T-helper 9 cell (primary cell): ENCODE data around the gene POLN.
"Not testable (repeated sequence)": the region's sequence is repeated elsewhere in the genome, so short reads cannot be mapped to it uniquely, and the experiment has no call there.

Experiments used
- DNase-seq: peaks from one replicate; pipeline ENCODE4 v3.0.0-alpha.2; 2020

POLN gene

DNA sequence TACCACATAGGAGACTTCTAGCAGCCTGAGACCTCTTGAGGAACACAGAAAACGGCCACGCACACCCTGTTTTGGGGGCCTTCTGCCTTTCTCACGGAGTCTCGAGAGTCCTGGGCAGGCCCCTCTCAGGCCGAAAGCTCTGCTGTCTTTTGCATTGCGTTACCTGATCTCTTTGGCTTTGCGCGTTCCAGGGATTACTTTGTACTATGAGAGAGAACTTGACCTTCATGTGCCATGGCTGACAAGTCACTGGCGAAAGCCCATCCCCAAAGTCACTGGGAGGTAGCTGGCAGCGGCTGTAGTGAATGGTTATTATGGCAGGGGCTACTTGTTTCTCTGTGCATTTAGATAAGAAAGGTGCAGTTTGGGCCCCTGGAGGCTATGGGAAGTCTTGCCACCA, 190.8 kb downstream of the POLN start:
- DNase-seq: no peak

DNA sequence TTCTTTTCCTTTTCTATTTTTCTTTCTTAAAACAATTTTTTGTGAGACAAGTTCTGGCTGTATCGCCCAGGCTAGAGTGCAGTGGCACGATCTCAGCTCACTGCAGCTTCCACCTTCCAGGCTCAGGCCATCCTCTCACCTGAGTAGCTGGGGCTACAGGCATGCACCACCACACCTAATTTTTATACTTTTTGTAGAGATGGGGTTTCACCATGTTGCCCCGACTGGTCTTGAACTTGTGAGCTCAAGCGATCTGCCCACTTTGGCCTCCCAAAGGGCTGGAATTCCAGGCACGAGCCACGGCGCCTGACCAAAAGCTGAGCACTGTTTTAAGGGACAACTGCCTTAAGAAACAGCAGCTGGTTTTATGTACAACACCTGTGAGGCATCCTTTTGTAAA, 192.1 kb downstream of the POLN start:
- no peak for DNase-seq

DNA sequence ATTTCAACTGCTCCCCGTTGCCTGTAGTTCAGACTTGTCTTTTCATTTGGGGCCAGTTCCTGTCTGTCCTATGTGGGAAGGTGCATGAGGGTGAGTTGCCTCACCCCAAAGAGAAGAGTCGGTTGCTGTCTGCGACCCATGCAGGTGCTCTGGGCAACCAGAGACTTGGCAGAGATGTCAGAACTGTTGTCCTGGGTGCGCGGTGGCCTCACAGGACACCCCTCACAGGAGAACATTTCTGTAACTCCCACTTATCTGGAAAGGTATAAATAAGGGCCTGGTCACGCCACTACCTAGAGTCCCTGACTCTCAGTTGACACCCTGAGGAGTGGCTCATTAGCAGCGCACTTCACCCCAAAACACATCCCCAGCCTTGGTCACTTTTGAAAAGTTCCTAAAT, 192.5 kb downstream of the POLN start:
- DNase-seq: no peak

DNA sequence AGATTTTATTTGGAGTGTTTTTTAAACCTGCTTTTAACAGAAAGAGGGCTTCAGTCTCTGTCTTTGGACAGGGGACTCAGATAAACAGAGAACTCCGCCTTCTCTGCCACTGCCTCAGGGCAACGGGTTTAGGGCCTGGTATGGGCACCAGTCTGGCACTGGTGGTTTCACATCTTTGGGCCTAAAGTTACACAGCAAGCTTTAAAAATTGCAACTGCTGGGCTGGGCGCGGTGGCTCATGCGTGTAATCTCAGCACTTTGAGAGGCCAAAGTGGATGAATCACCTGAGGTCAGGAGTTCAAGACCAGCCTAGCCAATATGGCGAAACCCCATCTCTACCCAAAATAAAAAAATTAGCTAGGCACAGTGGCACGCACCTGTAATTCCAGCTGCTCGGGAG, 193.1 kb downstream of the POLN start:
- no peak for DNase-seq

DNA sequence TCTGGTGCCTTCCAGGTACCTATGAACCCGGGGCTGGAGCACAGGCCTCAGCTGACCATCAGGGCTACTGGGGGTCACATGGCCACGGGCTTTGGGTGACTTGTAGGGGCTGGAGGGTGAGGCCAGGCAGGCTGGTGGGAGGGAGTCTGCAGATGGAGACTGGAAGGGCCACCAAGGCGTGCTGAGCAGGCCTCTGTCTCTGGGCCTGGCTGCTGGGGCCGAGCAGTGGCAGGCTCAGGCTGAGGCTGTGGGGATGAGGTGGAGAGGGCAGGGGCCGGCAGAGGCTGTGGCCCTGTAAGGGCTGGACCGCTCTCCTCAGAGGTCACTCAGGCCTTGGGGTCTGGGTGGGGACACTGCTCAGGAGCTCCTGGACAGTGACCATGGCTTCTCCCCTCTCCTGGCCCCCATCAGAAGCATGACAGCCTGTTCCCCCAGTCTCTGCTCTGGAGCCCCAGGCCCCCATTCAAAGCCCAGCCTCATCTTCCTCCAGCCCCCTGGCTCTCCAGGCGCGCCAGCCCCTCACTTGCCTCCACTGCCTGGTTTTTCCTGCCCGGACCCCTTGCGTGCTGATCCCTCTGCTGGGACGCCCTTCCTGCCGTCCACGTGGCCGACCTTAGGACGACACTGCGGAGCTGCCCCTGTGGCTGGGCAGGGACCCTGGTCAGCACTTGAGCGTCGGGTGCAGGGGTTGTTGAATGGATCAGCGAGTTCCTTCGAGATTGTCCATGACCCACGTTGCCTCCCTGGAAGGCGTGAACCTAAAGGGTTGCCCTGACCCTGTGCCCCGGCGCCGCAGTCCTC, 193.9 kb downstream of the POLN start:
- DNase-seq: no peak

DNA sequence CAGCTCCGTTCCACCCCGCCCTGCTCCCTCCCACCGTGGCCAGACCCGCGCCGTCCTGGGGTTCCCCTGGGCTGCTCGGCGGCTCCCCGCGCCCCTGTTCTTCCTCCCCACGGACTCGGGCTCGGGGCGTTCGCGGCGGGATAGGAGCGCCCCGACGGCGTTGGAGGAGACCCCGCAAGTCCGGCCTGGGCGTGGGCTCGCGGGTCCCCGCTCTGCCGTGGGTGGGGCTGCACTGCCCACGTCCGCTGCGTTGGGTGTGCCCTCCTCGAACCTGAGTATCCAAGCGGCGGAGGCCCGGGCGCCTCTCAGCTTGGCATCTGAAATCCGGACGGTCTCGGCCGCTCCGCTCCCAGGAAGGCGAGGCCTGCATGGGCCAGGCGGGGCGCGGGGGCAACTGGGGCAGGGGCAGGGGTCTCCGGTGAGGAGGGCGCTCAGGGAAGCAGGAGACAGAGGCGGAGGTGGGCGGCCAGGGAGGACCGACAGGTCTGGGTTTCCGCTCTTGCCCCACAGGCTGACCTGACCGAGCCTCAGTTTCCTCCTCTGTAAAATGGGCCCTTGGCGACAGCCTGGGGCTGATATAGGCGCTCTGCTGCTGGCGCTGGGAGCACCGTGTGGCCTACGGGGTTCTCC, 194.8 kb downstream of the POLN start:
- no peak for DNase-seq

DNA sequence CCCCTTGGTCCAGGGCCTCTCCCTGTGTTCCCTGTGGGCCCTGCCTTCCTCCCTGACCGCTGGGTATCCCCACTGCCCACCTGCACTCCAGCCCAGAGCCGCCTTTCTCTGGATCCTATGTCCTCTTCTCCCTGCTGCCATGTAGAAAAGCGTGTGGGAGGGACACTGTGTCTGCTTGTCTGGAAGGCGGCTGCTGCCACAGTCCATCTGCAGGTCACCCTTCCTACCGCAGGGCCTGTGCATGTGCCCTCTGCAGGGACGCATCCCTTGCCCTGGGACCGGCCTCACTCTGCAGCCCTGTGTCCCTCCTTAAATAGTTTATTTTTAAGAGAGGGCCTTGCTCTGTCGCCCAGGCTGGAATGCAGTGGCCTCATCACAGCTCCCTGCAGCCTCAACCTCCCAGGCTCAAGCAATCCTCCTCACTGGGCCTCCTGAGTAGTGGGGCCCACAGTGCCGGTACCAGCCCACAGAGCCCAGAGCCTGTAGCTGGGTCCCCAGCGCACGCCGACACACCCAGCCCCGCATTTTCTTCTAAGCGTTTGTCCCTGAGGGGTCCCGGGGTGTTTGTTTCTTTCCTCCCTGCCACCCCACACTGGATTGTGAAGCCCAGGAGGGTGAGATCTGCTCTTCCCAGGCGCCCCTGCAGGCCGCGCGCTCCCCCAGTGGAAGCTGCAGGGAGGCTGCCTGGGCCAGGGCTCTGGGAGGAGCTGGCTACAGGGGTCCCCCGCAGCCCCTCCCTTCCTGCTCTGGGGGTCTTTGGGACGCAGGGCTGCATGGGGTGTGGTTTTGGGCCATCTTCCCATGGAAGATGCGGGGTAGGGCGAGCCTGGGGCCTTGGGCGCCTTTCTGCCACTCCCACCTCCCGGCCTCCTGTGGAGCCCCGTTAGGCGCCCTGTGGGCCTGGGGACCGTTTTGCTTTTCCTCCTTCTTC, 195.6 kb downstream of the POLN start:
- DNase-seq: no peak

DNA sequence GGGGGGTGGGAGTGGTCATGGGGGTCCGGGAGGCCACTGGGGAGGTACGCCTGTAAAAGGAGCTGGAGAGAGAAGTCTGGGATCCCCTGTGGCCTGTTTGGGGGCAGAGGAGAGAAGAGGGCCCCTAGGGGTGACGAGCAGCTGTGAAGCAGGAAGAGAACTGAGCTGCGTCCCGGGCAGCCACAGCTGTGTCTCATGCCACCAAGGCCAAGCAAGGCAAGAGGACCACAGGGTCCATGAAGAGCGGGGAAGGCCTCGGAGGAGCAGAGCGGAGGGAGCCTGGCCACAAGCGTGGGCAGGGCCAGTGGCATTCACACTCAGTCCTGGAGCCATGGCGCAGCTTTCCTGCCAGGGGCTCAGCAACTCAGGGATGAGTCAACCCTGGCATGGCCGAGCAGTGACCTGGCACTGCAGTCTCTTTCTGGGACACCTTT, 196.4 kb downstream of the POLN start:
- no peak for DNase-seq

DNA sequence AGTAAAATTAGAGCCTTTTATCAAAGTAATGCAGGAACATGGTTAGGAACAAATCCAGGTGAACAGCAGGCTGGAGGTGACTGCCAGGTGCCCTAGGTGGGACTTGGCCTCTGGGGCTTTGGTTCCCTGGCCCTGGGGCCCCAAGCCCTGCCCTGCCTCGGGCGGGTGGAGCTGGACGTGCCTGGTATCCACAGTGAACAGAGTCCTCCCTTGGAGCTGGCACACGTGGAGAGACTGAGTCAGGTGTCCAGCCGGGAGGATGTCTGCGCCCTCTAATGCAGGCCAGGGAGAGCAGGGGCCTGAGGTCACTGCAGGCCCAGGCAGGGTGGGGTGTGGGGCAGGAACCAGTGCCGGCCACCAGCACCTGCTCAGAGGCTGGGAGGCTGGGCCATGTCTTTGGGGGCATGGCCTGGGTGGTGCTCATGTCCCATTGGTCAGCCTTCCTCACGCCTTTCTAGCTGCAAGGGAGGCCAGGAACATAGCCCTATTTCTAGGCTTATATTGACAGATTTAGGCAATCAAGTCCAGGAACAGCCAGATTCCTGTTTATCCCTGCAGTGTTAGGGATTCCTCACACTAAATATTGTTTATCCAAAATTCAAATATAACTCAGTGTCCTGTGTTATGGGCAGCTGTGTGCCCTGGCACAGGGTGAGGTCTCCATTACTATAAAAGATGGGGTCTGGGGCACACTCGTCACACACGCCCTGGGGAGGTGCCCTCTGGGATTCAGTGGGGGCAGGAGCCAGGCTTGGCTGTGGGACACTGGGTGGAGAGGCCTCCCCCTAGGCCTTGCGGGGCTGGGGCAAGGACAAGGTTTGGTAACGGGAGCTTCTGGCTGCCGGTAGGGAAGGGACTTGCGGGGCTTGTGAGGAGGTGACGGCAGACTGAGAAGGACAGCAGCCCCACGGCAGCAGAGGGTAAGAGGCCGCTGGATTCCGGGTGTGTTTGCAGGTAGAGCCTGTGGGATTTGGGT, 197.1 kb downstream of the POLN start:
- no peak for DNase-seq

DNA sequence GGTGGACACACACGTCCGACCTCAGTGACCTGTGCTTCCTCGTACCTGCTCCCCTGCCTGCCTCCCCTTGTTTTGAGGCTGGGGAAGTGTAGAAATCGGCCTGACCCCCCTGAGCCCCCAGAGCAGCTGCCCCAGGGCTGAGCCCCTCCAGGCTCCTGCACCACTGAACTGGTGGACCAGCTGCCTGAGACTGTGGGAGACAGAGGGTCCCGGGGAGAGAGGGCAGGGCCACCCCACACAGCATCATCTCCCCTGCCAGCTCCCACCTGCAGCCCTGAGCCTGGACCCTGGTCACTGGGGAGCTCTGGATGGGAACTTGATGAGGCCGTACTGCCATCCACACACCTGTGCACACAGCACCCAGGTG, 197.8 kb downstream of the POLN start:
- DNase-seq: no peak

DNA sequence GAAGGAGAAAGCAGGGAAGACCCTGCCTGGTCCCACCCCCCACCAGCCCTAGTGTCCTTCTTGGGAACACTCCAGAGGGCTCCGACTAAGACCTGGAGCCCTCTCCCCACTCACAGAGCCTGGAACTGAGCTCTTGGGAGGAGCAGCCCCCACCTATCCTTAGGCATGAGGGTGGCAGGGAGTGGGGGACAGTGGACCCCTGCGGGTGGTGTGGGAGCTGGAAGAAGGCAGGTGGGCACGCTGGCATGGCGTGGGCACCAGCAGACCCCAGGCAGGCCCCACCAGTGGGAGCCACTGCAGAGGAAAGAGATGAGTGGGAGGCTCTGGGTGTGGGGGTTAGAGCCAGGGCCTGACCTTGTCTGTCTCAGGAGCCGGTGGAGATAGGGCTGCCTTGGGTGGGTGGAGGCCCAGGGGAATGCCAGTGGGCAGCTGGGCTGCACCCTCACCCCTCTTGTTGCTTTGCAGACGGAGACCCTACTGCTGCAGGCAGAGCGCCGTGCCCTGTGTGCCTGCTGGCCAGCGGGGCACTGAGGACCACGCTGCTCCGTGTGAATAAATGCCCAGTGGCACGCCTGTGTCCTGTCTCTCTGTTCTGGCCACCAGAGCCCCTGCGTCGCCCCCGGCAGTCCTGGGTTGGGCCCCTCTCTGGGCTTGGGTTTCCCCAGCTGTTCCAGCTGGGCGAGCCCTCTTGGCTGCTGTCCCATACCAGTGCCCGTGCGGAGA, 198.4 kb downstream of the POLN start:
- no peak for DNase-seq

DNA sequence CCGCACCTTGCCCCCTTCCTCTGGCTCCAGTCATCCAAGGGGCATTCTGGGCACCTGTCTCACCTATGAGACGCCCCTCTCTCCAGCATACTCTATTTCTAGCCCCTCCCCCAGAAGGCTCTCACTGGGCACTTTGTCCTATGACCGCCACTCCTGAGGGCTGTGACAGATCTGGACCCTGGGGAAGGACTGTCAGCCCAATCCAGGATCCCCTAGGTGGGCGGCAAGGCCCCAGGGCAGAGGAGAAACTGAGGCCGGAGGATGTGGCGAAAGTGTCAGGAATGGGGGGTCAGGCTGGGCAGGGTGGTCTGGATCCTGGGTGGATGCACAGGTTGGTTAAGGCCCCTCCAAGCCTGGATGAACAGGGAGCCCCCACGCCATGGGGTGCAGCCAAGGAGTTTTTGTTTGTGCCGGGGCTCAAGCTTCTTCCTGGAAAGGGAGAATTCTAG, 198.9 kb downstream of the POLN start:
- DNase-seq: no peak

DNA sequence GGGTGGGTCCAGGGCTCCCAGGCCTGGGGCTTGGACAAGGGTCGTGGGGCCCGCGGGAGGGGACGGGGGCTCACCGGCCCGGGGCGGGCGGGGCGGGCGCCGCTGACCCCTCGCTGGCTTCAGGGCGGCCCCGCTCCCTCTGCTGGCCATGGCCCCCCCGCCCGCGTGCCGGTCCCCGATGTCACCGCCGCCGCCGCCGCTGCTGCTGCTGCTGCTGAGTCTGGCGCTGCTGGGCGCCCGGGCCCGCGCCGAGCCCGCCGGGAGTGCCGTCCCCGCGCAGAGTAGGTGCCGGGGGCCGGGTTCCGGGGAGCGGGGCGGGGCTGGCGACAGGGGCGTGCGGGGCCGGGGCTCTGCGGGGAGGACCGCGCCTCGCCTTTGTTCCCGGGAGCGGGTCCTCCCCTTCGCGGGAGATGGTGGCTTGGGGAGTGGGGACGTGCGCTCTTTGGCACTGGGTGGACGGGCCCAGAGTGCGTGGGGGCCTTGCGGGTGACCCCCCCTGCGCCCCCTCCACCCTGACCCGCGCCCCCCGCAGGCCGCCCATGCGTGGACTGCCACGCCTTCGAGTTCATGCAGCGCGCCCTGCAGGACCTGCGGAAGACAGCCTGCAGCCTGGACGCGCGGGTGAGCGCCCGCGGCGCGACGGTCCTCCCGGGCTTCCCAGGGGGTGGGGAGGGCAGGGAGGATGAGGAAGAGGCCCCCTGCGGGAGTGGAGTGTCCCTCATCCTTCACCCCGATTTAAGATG, 199.5 kb downstream of the POLN start:
- DNase-seq: peak; percentile 34

DNA sequence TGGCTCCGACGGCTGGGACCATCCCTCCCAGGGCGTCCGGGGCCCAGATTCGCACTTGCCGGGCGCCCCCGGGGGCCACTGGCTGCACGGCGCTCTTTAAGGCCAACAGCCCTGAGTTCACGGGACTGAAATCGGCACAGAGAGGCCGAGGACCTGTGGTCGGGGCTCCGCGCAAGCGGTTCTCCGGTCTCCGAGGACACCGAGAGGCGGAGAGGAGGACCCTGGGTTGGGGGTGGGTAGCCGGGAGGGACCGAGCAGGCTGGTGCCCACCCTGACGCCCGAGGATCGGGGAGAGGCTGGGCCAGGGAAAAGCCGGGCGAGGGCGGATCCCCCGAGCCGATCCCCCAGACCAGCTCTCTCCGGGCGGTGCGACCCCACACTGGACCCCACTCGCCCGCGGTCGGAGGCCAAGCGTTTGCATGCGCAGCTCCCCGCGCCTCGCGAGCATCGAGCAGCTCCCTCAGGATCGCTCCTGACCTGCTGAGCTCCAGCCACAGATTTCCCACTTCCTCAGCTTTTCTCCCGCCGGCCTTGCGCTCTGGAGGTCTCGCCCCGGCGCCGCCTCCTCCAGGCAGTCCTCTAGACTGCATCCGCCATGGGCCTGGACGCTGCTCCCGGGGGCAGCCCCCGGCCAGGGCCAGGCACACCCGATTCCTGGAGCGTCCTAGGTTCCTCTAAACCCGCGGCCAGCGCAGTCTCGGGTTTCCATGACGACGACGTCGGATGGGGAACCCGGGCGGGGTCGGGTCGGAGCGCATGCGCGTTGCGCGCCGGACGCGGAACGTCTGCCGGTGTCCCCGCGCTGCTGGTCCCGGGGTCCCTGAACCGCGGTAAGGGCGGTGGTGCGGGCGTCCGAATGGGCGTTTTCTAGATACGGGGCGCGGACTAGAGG, 200.4 kb downstream of the POLN start:
- peak; percentile 69 for DNase-seq

DNA sequence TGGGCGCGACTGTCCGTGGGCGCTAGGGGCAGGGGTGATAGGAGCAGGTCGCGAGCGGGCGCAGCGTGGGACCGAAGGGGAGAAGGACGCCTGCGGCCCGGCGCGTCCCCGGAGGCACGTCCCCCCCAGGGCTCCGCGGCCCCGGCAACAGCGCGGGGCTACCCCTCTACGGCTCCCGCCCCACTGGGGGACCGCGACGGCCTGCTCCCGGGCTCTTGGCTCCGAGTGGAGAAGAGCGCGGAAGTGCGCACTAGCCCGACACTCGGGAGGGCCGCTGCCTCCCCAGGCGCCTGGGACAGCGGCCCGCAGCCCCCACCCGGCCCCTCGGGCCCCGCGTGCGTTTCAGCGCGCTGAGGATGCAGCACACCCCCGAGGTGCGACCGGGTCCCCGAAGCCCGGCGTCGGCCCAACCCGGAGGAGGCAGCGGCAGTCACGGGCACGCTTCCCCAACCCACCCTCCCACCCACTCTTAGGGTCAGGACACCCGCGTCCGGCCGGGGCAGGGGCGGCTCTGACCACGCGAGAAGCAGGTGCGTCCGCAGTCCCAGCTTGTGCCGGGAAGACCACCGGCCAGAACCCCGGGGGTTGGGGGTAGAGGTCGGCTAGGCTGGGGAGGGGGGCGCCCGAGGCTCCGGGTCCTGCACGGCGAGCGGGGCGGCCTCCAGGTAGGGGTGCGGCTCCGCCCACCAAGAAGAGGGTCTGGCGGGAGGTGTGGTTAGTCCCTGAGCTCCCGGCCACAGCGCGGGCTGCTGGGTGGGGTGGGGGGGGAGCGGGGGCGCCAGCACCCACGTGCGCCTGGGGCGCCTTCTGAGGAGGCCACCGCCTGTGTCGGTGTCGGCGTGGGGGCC, 201.3 kb downstream of the POLN start:
- DNase-seq: no peak

DNA sequence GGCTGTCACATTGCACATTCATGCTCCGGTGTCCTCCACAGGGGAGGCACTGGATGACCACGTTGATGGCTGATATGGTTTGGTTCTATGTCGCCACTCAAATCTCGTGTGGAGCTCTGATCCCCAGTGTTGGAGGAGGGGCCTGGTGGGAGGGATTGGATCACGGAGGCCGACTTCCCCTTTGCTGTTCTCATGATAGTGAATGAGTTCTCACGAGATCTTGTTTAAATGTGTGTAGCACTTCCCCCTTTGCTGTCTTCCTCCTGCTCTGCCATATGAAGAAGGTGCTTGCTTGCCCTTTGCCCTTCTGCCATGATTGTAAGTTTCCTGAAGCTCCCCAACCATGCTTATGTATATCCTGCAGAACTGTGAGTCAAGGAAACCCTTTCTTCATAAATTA, 205.1 kb downstream of the POLN start:
- no peak for DNase-seq

DNA sequence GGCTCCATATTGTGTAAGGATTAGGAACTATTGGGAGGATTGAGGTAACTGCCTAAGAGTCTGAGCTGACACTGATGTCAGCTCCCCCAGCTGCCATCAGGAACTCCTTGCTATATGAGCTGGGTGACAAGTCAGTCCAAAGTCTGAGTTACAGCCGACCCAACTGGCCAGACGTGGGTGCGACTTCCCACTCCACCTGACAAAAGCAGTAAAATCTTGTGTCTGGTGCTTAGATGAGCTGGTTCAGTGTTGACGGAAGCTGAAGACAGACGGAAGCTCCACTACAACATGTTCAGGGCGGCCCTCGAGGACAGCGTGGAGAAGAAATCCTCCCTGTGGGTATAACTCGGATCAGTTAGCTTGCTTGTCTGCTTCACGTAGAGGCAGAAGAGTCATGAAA, 205.6 kb downstream of the POLN start:
- DNase-seq: no peak

DNA sequence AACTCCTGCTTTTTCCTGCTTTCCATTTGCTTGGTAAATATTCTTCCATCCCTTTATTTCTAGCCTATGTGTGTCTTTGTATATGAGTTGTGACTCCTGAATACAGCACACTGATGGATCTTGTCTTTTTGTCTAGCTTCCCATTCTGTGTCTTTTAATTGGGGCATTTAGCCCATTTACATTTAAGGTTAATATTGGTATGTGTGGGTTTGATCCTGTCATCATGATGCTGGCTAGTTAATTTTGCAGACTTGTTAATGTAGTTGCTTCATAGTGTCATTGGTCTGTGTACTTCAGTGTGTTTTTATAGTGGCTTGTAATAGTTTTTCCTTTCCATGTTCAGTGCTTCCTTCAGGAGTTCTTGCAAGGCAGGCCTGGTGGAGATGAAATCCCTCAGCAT, 210.8 kb downstream of the POLN start:
- not testable (repeated sequence) for DNase-seq

DNA sequence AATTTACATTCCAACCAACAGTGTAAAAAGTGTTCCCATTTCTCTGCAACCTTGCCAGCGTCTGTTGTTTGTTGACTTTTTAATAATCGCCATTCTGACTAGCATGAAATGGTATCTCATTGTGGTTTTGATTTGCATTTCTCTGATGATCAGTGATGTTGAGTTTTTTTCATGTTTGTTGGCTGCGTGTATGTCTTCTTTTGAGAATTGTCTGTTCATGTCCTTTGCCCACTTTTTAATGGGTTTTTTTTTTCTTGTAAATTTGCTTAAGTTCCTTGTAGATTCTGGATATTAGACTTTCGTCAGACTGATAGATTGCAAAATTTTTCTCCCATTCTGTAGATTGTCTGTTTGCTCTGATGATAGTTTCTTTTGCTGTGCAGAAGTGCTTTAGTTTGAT, 214.8 kb downstream of the POLN start:
- not testable (repeated sequence) for DNase-seq
